ENCODE measurements around the gene SETBP1. TPM values are rescaled to one million over a fixed set of nuclear protein-coding genes. Genes with fewer than 3 reads are reported as not detected.

The SETBP1 gene
- total RNA-seq, 1 experiment from 2014 or later: 4.0 TPM

- H3K4me3 Mint-ChIP-seq (ENCODE audit: unreplicated experiment): no peak overlapping the region
- H3K36me3 ChIP-seq (ENCODE audit: control insufficient read depth, insufficient read depth, low read length): no peaks in the 10 kb centered on the region
- no peaks in the 10 kb centered on the region for H3K9me3 ChIP-seq
- DNase-seq: no peak
- intact Hi-C loops (cut with micrococcal nuclease; ENCODE audit: unreplicated experiment): no loop called here
- no peaks in the 10 kb centered on the region for H3K27me3 ChIP-seq (replicated peaks; ENCODE audit: control insufficient read depth, insufficient read depth, low read length)
- no TSS peak for BruUV-seq (replicated peaks)
- H3K9me3 Mint-ChIP-seq (ENCODE audit: unreplicated experiment): no peaks in the 10 kb centered on the region
- TF ChIP-seq, protein P1, sequence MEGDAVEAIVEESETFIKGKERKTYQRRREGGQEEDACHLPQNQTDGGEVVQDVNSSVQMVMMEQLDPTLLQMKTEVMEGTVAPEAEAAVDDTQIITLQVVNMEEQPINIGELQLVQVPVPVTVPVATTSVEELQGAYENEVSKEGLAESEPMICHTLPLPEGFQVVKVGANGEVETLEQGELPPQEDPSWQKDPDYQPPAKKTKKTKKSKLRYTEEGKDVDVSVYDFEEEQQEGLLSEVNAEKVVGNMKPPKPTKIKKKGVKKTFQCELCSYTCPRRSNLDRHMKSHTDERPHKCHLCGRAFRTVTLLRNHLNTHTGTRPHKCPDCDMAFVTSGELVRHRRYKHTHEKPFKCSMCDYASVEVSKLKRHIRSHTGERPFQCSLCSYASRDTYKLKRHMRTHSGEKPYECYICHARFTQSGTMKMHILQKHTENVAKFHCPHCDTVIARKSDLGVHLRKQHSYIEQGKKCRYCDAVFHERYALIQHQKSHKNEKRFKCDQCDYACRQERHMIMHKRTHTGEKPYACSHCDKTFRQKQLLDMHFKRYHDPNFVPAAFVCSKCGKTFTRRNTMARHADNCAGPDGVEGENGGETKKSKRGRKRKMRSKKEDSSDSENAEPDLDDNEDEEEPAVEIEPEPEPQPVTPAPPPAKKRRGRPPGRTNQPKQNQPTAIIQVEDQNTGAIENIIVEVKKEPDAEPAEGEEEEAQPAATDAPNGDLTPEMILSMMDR (IDR thresholded peaks at IDR 0.05; ENCODE audit: insufficient read depth in 1 of 2, low read depth in 1 of 2, low read length in 1 of 2, severe bottlenecking in 1 of 2, unreplicated experiment in 1 of 2): no peak
- peaks cover 2% of the 10 kb centered on the region for H3K27me3 Mint-ChIP-seq (ENCODE audit: insufficient read depth, unreplicated experiment)
- ChIA-PET POLR2A (no interaction called here), CTCF (no interaction called here)
- H3K4me1 ChIP-seq: no peaks in the 10 kb centered on the region
- H3K4me3 ChIP-seq (ENCODE audit: low read depth, low read length): no peak overlapping the region
- no peaks in the 10 kb centered on the region for H3K4me1 Mint-ChIP-seq (ENCODE audit: low read depth, unreplicated experiment)
- no peaks in the 10 kb centered on the region for H3K36me3 Mint-ChIP-seq (ENCODE audit: insufficient read depth, unreplicated experiment)
- no peak overlapping the region for H3K27ac Mint-ChIP-seq (ENCODE audit: unreplicated experiment)
Measured at GRCh38 chr18:45104049-45104395, 423.3 kb downstream of the SETBP1 start.

- no peaks in the 10 kb centered on the region for H3K4me1 ChIP-seq
- H3K9me3 Mint-ChIP-seq (ENCODE audit: unreplicated experiment): no peaks in the 10 kb centered on the region
- no peaks in the 10 kb centered on the region for H3K36me3 ChIP-seq (ENCODE audit: control insufficient read depth, insufficient read depth, low read length)
- H3K27me3 ChIP-seq (replicated peaks; ENCODE audit: control insufficient read depth, insufficient read depth, low read length): no peaks in the 10 kb centered on the region
- H3K27ac Mint-ChIP-seq (ENCODE audit: unreplicated experiment): no peak overlapping the region
- BruUV-seq (replicated peaks): no TSS peak
- no peaks in the 10 kb centered on the region for H3K9me3 ChIP-seq
- no peak for DNase-seq
- H3K36me3 Mint-ChIP-seq (ENCODE audit: insufficient read depth, unreplicated experiment): no peaks in the 10 kb centered on the region
- POLR2A ChIA-PET: no interaction called here
- H3K4me3 Mint-ChIP-seq (ENCODE audit: unreplicated experiment): no peak overlapping the region
- TF ChIP-seq, protein P1 (IDR thresholded peaks at IDR 0.05; ENCODE audit: insufficient read depth in 1 of 2, low read depth in 1 of 2, low read length in 1 of 2, severe bottlenecking in 1 of 2, unreplicated experiment in 1 of 2): no peak
- intact Hi-C loops (cut with micrococcal nuclease; ENCODE audit: unreplicated experiment): no loop called here
- CTCF ChIA-PET: no interaction called here
- no peak overlapping the region for H3K4me3 ChIP-seq (ENCODE audit: low read depth, low read length)
- H3K4me1 Mint-ChIP-seq (ENCODE audit: low read depth, unreplicated experiment): no peaks in the 10 kb centered on the region
- peaks cover 2% of the 10 kb centered on the region for H3K27me3 Mint-ChIP-seq (ENCODE audit: insufficient read depth, unreplicated experiment)
Measured at GRCh38 chr18:45106331-45106774, 425.7 kb downstream of the SETBP1 start.

DNA sequence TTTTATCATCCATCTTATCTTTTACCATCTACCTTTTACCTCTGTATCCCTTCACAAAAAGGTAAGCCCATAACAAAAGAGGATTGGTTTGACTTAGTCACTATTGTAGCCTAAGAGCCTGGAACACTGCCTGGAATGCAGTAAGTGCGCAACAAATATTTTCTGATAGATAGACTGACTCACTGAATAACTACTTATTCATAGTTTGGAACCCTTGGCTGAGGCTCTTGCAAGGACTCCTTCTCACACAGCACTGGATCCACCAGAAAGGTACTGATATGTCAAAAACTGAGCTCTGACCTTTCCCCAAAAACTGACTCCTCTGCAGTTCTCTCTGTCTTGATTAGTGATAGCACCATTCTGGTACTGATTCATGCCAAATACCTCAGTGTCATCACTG is 426.7 kb downstream of the SETBP1 start:
- Histone ChIP-seq H3K4me1 (no peaks in the 10 kb centered on the region), H3K27me3 (replicated peaks; ENCODE audit: control insufficient read depth, insufficient read depth, low read length) (no peaks in the 10 kb centered on the region), H3K9me3 (no peaks in the 10 kb centered on the region), H3K36me3 (ENCODE audit: control insufficient read depth, insufficient read depth, low read length) (no peaks in the 10 kb centered on the region), H3K4me3 (ENCODE audit: low read depth, low read length) (no peak overlapping the region)
- intact Hi-C loops (cut with micrococcal nuclease; ENCODE audit: unreplicated experiment): no loop called here
- TF ChIP-seq, protein P1 (IDR thresholded peaks at IDR 0.05; ENCODE audit: insufficient read depth in 1 of 2, low read depth in 1 of 2, low read length in 1 of 2, severe bottlenecking in 1 of 2, unreplicated experiment in 1 of 2): no peak
- BruUV-seq (replicated peaks): no TSS peak
- Mint-ChIP-seq H3K4me1 (ENCODE audit: low read depth, unreplicated experiment) (no peaks in the 10 kb centered on the region), H3K27me3 (ENCODE audit: insufficient read depth, unreplicated experiment) (peaks cover 5% of the 10 kb centered on the region), H3K4me3 (ENCODE audit: unreplicated experiment) (no peak overlapping the region), H3K9me3 (ENCODE audit: unreplicated experiment) (no peaks in the 10 kb centered on the region), H3K27ac (ENCODE audit: unreplicated experiment) (no peak overlapping the region), H3K36me3 (ENCODE audit: insufficient read depth, unreplicated experiment) (no peaks in the 10 kb centered on the region)
- no peak for DNase-seq
- POLR2A ChIA-PET: no interaction called here
- CTCF ChIA-PET: no interaction called here
